GM08714 (cell line): ENCODE measurements around the gene HSD17B14.
"Not testable (repeated sequence)": the region's sequence is repeated elsewhere in the genome, so short reads cannot be mapped to it uniquely, and the experiment has no call there.

Experiments used
- H3K4me3 ChIP-seq: fragments of 200-500 bp; sonication (Bioruptor generic); 2 replicates; pipeline ENCODE4 v1.5.1; 2014; ENCODE audit warnings: mild to moderate bottlenecking, low read length, inconsistent platforms
- ZNF274 ChIP-seq: IDR thresholded peaks from 2 replicates; pipeline ENCODE4 v1.6.1; 2012; ENCODE audit warnings: mild to moderate bottlenecking, low read depth, low read length

Gene HSD17B14

DNA sequence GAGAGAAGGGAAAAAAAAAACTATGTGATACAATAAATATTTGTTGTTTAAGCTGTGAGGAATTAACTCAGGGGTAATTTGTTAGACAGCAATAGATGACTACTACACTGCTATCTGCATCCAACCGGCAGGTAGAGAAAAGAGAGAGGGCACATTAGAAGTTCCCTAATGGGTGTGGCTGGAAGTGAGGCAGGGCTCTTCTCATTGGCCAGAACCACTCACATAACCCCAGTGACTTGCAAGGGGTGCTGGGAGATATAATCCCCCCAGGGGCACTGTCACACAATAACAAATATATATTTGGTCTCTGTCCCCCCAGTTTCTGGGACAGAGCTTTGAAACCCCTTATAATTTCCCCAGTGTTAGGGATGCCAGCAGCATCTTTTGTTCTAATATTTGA lies 56.7 kb downstream of the HSD17B14 start:
- H3K4me3 ChIP-seq = no peak overlapping the region
- TF ChIP-seq ZNF274 = no peak

DNA sequence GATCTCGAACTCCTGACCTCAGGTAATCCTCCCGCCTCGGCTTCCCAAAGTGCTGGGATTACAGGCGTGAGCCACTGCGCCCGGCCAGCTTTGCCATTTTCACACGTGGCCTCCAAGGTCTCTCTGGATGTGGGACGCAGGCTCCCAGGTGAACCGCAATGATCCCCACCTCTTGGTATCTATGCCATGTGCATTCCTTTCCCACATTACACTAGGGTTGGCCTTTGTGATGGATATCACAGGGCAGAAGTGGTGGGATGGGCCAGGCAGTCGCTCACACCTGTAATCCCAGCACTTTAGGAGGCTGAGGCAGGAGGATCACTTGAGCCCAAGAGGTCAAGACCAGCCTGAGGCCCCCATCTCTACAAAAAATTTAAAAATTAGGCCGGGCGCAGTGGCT lies 58.6 kb downstream of the HSD17B14 start:
- H3K4me3 ChIP-seq = no peak overlapping the region
- TF ChIP-seq ZNF274 = no peak

DNA sequence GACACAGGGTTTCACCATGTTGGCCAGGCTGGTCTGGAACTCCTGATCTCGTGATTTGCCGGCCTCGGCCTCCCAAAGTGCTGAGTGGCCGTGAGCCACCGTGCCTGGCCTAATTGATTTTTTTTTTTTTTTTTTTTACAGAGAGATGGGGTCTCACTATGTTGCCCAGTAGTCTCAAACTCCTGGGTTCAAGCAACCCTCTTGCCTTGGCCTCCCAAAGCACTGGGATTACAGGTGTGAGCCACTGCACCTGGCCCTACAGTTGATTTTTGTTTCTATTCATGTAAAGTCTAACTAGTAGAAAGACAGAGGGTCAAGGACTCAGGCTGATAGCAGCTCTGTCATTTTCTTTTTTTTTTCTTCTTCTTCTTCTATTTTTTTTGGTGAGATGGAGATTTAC lies 59.2 kb downstream of the HSD17B14 start:
- H3K4me3 ChIP-seq = no peak overlapping the region
- no peak for TF ChIP-seq ZNF274

DNA sequence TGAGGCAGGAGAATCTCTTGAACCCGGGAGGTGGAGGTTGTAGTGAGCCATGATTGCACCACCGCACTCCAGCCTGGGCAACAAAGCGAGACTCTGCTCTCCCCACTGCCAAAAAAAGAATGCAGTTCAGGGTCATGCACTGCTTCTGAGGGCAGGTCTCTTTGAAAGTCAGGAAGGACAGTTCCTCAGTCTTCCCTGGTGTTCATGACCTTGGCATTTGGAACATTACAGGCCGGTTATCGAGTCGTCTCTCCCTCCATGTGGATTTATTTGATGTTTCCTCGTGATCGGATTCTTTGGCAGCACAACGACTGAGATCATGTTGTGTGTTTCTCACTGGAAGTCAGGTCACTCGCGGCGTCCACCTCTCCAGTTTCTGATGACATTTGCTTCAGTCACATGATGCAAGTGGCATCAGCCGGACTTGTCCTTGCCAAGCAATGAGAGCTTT lies 63.8 kb downstream of the HSD17B14 start:
- no peak for TF ChIP-seq ZNF274
- no peak overlapping the region for H3K4me3 ChIP-seq

DNA sequence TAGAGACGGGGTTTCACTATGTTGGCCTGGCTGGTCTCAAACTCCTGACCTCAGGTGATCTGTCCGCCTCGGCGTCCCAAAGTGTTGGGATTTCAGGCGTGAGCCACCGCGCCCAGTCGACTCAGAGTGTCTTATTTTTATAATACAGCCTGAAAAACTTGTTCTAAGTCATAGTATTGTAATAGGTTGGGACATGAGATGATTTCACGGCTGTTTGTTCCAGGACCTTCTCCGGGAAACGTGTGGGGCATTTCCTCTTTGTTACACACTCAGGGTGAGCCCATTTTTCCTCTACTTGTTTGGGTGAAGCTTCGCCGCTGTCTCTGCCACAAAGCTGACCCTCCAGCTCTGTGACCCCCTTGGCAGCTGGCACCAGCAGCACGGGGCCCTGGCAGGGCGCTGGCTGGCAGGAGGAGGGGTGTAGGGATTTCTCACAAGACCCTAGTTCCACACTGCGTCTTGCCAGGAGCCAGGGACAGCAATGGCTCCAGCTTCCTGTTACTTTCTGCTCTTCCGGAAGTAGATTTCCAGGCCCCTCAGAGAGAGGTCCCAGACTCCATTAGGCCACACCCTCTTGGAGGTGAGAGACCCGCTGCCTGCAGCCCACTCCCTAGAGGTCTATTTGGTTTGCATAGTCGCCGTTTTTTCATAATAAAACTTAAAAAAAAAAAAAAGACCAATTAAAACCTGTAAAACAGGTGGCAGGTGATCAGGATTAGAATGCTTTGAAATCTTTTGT lies 65.4 kb downstream of the HSD17B14 start:
- H3K4me3 ChIP-seq = no peak overlapping the region
- TF ChIP-seq ZNF274 = no peak

DNA sequence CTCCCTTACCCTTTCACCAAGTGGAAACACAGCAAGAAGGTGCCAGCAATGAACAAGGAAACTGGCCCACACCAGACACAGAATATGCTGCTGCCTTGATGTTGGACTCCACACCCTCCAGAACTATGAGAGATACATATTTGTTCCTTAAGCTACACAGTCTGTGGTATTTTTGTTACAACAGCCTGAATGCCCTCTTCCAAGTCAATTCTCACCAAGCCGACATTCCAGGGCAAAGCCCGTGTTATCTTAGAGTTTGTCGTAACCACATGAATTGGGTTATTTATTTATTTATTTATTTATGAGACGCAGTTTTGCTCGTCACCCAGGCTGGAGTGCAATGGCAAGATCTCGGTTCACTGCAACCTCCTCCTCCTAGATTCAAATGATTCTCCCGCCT lies 66.0 kb downstream of the HSD17B14 start:
- TF ChIP-seq ZNF274 = no peak
- no peak overlapping the region for H3K4me3 ChIP-seq

DNA sequence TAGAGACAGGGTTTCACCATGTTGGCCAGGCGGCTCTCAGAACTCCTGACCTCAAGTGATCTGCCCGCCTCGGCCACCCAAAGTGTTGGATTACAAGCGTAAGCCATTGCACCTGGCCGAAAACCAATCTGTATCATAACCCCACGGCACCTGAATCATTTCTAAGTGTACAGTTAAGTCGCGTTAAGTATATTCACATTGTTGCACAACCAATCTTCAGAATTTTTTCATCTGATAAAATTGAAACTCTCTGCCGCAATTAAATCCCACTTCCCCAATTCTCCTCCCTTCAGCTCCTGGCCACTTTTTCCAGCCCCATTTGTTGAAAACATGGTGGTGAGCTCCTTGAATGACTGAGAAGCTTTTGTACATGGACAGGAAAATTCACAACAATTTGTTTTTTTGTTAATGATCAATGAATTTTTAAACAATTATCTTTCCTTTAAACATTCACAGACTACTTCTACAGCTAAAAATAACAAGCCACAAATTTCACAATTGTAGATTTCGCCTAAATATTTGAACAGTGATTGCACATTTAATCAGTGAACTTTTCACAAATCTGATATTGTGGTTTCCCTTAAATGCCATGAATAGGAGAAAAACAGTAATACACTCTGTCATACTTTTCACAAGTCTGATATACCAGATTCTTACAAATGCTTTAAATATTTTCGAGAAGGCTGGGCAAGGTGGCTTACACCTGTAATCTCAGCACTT lies 67.1 kb downstream of the HSD17B14 start:
- no peak overlapping the region for H3K4me3 ChIP-seq
- no peak for TF ChIP-seq ZNF274

DNA sequence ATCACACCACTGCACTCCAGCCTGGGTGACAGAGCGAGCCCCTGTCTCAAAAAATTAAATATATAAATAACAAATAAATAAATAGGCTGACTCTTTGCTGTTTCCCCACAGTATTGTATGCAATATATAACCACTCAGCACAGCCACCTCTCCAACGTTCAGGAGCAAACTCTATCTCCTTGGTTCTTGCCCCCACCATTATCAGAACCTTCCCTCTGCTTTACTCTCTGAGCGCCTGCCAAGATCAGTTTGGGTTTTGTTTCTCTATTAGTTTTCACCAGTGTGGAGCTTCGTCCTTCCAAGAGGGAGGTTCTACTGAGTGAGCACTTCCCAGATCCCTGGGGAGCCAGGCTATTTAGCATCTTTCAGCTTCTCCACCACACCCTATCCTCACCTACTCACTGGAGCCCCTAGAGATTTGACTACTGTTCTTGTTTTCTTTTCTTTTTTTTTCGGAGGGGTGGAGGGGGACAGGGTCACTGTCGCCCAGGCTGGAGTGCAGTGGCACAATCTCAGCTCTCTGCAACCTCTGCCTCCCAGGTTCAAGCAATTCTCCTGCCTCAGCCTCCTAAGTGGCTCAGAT lies 68.0 kb downstream of the HSD17B14 start:
- H3K4me3 ChIP-seq = not testable (repeated sequence)

DNA sequence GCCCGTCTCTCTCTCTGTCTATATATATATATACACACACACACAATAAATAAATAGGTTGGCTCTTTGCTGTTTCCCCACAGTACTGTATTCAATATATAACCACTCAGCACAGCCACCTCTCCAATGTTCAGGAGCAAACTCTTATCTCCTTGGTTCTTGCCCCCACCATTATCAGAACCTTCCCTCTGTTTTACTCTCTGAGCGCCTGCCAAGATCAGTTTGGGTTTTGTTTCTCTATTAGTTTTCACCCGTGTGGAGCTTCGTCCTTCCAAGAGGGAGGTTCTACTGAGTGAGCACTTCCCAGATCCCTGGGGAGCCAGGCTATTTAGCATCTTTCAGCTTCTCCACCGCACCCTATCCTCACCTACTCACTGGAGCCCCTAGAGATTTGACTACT lies 70.5 kb downstream of the HSD17B14 start:
- not testable (repeated sequence) for H3K4me3 ChIP-seq
